T-helper 1 cell treated with Interleukin-12 subunit alpha and Interleukin-12 subunit beta and Interleukin-4 antibody, amounts not matched to agents 30 μg/mL and 1 μg/mL, for 36 hours (primary cell): ENCODE results near the gene ACAD8.

ENCODE experiments used
- H3K27ac Mint-ChIP-seq: one replicate; pipeline ENCODE4 v1.8.0; 2021; ENCODE audit warnings: mild to moderate bottlenecking, mixed read lengths
- H3K27me3 Mint-ChIP-seq: one replicate; pipeline ENCODE4 v1.8.0; 2021; ENCODE audit warnings: low read depth, mixed read lengths
- H3K36me3 Mint-ChIP-seq: one replicate; pipeline ENCODE4 v1.8.0; 2021; ENCODE audit warnings: low read depth, mixed read lengths
- H3K4me1 Mint-ChIP-seq: one replicate; pipeline ENCODE4 v1.8.0; 2021; ENCODE audit warnings: low read depth, mixed read lengths
- H3K4me3 Mint-ChIP-seq: one replicate; pipeline ENCODE4 v1.8.0; 2021; ENCODE audit warnings: mild to moderate bottlenecking, moderate library complexity, mixed read lengths
- H3K9me3 Mint-ChIP-seq: one replicate; pipeline ENCODE4 v1.8.0; 2021; ENCODE audit warnings: mixed read lengths

ACAD8 gene

DNA sequence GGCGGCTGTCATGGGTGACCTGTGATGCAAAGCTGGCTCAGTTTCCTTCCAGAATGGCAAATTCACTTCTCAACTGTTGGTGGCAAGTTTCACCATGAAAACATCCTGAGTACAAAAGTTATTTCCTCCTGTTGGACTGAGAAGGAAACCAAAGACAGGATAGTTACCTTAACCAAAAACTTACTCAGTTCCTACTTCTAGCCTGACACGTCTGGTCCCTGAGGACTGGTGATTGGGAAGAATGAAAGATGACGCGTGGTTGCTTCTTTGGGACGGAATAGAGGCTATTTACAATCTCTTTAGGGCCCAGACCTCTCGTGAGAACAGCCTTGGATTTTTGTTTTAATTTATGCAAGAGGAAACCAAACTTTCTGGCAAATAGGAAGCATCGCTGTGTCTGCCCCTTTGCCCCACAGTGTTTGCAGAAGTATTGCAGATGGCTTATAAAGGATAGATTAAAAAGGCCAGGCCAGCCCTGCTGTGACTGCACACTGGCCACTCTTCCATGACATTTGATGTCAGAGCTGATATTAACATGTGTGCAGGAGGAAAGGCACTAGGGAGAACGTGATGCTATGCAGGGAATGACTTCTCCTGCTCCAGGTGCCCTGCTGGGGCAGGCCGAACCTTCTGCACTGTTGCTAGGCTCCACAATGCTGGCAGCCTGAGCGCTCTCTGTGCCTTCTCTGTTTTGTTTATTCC is 21.3 kb upstream of the ACAD8 start:
- no peak overlapping the region for H3K4me3 Mint-ChIP-seq
- H3K9me3 Mint-ChIP-seq, result no peaks in the 10 kb centered on the region
- peaks cover 18% of the 10 kb centered on the region for H3K36me3 Mint-ChIP-seq
- no peaks in the 10 kb centered on the region for H3K27me3 Mint-ChIP-seq
- H3K4me1 Mint-ChIP-seq, result peaks cover 53% of the 10 kb centered on the region
- no peak overlapping the region for H3K27ac Mint-ChIP-seq

DNA sequence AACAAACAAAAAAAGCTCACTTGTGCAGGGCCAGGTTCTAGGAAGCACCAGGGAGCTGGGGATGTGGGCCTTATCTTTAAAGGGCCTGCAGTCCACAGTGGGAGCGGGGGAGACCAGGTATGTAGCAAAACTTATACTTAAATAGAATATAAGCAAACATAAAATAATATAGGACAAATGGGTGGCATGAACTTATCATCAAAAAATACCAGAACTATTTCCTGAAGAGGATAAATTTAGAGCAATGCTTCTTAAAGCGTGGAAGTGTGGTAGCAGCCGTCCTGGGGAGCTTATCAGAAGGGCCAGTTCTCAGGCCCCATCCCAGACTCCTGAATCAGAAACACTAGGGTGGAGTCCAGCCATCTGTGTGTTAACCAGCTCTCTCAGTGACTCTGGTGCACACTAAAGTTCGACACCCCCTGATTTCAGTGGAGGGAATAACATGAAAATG is 19.6 kb upstream of the ACAD8 start:
- no peak overlapping the region for H3K4me3 Mint-ChIP-seq
- H3K27ac Mint-ChIP-seq, result no peak overlapping the region
- no peaks in the 10 kb centered on the region for H3K27me3 Mint-ChIP-seq
- H3K4me1 Mint-ChIP-seq, result peaks cover 37% of the 10 kb centered on the region
- peaks cover 17% of the 10 kb centered on the region for H3K36me3 Mint-ChIP-seq
- H3K9me3 Mint-ChIP-seq, result no peaks in the 10 kb centered on the region

DNA sequence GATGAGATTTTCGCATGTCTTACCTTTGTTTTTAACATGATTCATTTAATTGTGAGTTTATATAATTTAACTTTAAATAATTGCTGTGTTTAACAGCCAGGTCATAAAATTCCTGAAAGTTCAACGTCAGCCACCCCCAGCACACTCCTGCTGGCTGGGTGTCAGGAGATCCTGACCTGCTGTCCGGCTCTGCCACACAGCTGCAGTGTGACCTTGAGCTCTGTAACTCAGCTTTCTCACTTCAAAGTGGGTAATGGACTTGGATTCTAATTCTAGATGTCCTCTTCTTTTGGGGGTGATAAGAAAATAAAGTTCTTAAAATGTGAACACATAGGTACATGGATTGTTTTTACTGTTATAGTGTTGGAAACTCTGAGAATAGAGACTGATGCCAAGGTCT is 18.0 kb upstream of the ACAD8 start:
- Mint-ChIP-seq H3K27ac (no peak overlapping the region), H3K4me3 (no peak overlapping the region), H3K36me3 (peaks cover 17% of the 10 kb centered on the region), H3K27me3 (no peaks in the 10 kb centered on the region), H3K9me3 (no peaks in the 10 kb centered on the region), H3K4me1 (peaks cover 22% of the 10 kb centered on the region)

DNA sequence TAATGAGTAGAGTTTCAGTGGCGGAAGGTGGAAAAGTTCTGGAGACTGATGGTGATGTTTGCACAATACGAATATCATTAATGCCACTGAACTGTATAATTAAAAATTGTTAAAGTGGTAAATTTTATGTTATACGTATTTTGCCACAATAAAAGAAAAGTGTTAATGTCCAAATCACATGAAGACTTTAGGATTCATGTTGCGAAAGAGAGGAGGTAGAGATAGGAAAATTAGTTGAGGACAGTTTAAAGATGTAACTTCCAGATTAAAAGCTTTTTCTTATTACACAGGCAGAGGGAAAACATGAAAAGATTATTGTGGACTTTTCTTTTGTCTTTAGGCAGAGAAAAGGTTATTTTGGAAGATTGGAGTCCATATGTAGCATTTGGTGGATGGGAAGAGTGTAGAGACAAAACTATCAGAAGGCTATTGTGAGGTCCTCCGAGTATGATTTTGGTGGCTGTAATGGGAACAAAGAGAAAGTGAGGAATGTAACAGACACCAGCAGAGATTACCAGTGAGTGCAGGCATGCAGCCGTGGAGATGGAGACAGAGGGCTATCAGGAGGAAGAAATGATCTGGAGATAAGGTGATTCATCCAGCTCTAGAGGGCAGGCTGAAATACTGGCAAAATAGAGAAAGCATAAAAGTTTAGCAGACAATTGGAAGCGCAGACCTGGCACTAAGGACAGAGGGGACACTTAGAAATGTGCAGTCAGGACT is 16.4 kb upstream of the ACAD8 start:
- H3K36me3 Mint-ChIP-seq, result peaks cover 18% of the 10 kb centered on the region
- H3K27ac Mint-ChIP-seq, result no peak overlapping the region
- H3K4me1 Mint-ChIP-seq, result peaks cover 13% of the 10 kb centered on the region
- no peaks in the 10 kb centered on the region for H3K9me3 Mint-ChIP-seq
- H3K27me3 Mint-ChIP-seq, result no peaks in the 10 kb centered on the region
- H3K4me3 Mint-ChIP-seq, result no peak overlapping the region

DNA sequence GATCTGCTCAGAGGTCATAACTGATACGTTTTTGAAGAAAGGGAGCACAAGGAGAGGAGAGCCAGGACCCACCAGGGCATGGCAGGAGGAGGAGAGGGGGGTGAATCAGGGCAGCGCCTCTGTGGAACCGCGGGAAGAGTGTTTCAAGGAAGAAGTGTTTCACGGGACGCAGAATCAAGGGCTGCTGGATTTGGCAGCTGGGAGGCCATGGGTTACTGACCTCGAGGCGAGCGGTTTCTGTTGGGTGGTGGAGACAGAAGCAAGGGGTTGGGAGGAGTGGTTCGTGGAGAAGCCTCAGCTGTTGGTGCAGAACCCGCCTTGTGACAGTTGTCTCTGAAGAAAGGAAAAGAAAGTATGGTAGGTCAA is 15.8 kb upstream of the ACAD8 start:
- Mint-ChIP-seq H3K4me3 (no peak overlapping the region), H3K27ac (no peak overlapping the region), H3K4me1 (peaks cover 8% of the 10 kb centered on the region), H3K9me3 (no peaks in the 10 kb centered on the region), H3K36me3 (peaks cover 20% of the 10 kb centered on the region), H3K27me3 (no peaks in the 10 kb centered on the region)

DNA sequence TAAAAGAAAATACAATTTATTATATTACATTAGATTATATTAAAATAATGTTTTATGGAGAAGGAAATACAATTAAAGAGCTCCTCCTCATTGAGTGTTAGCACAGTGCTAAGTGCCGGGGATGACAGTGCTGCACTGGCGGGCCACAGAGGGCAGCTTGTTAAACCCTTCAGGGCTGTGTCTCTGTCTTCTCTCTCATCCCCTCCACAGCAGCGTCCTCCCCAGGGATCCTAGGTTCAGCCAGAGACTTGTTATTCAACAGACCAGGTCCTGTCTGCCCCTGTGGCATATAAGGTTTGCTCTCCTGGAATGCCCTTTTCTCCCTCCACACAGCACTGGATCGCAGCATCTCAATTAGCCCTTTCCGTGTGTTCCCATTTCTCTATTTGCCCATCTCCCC is 14.4 kb upstream of the ACAD8 start:
- H3K9me3 Mint-ChIP-seq, result no peaks in the 10 kb centered on the region
- H3K27me3 Mint-ChIP-seq, result no peaks in the 10 kb centered on the region
- peaks cover 3% of the 10 kb centered on the region for H3K4me1 Mint-ChIP-seq
- no peak overlapping the region for H3K27ac Mint-ChIP-seq
- H3K36me3 Mint-ChIP-seq, result peaks cover 32% of the 10 kb centered on the region
- no peak overlapping the region for H3K4me3 Mint-ChIP-seq

DNA sequence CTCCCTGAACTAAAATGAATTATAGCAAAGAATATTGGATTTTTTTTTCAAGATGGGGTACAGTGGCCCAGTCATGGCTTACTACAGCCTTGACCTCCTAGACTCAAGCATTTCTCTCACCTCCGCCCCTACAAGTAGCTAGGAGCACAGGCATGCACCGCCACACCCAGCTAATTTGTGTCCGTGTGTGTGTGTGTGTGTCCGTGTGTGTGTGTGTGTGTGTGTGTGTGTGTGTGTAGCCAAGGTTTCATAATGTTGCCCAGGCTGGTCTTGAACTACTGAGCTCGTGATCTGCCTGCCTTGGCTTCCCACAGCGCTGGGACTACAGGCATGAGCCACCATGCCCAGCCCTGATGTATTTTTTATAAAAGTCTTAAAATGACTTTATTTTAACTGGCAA is 12.8 kb upstream of the ACAD8 start:
- Mint-ChIP-seq H3K27me3 (no peaks in the 10 kb centered on the region), H3K9me3 (no peaks in the 10 kb centered on the region), H3K4me1 (no peaks in the 10 kb centered on the region), H3K27ac (no peak overlapping the region), H3K4me3 (no peak overlapping the region), H3K36me3 (peaks cover 36% of the 10 kb centered on the region)

DNA sequence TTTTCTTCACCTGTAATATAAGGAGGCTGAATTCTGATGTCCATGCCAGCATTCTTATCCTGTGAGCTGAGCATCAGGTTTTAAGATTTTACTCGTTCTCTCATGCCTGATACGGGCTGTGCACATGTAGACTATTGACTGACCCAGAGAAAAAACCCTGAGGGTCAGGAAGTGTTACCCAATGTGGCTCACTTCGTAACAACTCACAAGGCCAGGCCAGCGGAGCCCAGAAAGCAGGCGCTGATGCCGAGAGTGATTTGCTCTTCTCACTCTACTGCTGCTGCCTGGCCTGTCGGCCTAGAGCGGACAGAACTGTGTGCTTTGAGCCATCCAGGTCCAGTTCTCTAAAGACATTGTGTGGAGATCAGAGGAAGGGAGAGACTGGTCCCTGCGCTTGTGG is 11.0 kb upstream of the ACAD8 start:
- peaks cover 41% of the 10 kb centered on the region for H3K36me3 Mint-ChIP-seq
- no peaks in the 10 kb centered on the region for H3K4me1 Mint-ChIP-seq
- no peaks in the 10 kb centered on the region for H3K27me3 Mint-ChIP-seq
- no peak overlapping the region for H3K27ac Mint-ChIP-seq
- no peaks in the 10 kb centered on the region for H3K9me3 Mint-ChIP-seq
- H3K4me3 Mint-ChIP-seq, result no peak overlapping the region

DNA sequence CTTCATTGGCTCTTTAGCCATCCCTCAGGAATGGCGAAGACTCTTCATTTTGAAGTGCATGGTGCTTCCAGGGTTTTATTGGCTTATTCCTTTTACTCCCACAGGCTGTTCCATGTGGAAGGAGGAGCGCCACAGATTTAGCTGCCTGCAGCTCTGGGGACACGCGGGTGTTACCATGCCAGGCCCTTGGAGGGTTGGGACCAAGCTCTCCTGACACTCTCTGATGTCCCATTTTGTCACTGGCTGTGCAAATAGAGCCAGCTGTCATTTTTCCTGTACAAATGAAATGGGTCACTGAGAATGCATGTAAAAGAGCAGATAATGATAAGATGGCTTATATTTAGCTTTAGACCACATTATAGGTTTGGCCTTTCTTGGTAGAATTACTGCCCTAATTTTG is 9.5 kb upstream of the ACAD8 start:
- H3K9me3 Mint-ChIP-seq, result no peaks in the 10 kb centered on the region
- peaks cover 2% of the 10 kb centered on the region for H3K4me1 Mint-ChIP-seq
- peaks cover 46% of the 10 kb centered on the region for H3K36me3 Mint-ChIP-seq
- no peak overlapping the region for H3K27ac Mint-ChIP-seq
- no peak overlapping the region for H3K4me3 Mint-ChIP-seq
- no peaks in the 10 kb centered on the region for H3K27me3 Mint-ChIP-seq

DNA sequence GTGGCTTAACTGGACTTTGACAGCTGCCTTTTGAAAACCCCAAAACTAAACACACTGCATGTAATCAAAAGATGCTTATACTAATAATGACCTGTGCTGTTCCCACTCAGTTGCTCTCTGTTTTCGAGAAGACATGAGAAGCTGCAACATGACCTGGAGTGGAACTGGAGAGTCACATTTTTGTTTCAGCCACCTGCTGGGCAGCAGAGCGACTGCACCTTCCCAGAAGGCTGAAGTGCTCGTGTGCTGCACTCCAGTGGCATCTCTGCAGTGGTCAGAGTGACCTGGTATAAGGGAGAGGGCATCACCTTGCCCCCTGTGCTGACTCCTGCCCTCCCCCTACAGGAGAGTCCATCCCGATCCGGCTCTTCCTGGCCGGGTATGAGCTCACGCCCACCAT is 8.8 kb upstream of the ACAD8 start:
- H3K27me3 Mint-ChIP-seq, result no peaks in the 10 kb centered on the region
- H3K4me1 Mint-ChIP-seq, result peaks cover 7% of the 10 kb centered on the region
- H3K27ac Mint-ChIP-seq, result no peak overlapping the region
- H3K4me3 Mint-ChIP-seq, result no peak overlapping the region
- H3K9me3 Mint-ChIP-seq, result no peaks in the 10 kb centered on the region
- peaks cover 49% of the 10 kb centered on the region for H3K36me3 Mint-ChIP-seq

DNA sequence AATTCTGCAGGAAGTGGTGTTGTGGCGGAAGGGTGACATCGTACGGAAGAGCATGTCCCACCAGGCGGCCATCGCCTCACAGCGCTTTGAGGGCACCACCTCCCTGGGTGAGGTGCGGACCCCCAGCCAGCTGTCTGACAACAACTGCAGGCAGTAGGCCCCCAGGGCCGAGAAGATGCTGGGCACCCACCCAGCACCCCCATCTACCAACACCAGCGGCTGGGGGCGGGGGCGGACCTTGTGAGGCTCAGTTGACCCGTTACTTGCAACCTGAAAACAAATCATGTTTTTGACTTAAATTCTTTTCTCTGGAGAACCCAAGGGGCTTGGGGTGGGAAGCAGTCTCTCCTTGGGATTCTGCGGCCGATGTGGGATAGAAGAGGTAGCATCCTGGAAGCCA is 7.9 kb upstream of the ACAD8 start:
- no peak overlapping the region for H3K4me3 Mint-ChIP-seq
- H3K9me3 Mint-ChIP-seq, result no peaks in the 10 kb centered on the region
- peaks cover 44% of the 10 kb centered on the region for H3K36me3 Mint-ChIP-seq
- H3K27me3 Mint-ChIP-seq, result no peaks in the 10 kb centered on the region
- H3K4me1 Mint-ChIP-seq, result peaks cover 7% of the 10 kb centered on the region
- H3K27ac Mint-ChIP-seq, result no peak overlapping the region

DNA sequence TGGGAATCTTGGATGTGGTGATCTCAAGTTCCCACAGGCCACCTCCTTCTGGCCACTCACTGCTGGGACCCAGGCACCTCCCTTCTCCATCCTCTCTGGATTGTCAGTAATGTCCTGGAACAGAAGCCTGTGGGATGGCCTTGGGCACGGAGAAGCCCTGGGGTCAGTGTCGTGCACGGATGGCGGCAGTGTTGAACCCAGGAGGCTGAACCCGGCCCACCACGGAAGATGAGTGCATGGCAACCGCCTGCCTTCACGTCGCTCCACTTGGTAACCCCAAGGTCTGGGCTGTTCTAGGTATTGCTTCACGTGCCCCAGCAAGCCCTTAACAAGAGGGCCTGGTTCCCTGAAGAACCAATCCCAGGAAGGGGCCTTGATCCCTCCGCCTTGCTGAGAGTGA is 7.3 kb upstream of the ACAD8 start:
- H3K4me3 Mint-ChIP-seq, result no peak overlapping the region
- H3K27me3 Mint-ChIP-seq, result no peaks in the 10 kb centered on the region
- no peaks in the 10 kb centered on the region for H3K9me3 Mint-ChIP-seq
- H3K36me3 Mint-ChIP-seq, result peaks cover 44% of the 10 kb centered on the region
- no peak overlapping the region for H3K27ac Mint-ChIP-seq
- H3K4me1 Mint-ChIP-seq, result peaks cover 7% of the 10 kb centered on the region

DNA sequence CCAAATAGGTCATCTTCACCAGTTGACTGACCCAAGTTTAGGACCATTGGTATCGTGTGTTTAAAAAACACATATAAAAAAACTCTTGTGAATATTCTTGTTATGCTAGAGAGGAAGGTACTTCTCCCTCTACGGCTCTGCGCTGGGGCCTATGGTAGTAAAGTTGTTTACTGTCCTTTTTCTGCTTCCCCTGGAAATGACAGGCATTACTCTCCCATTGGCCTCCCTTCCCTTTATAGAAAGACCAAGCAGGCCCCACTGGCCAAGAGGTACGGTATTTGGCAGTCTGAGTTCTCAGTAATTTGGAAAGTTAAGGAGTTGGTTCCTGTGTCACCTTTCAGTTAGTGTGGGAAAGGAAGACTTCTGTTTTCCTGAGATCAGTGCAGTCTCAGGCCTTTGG is 6.7 kb upstream of the ACAD8 start:
- no peak overlapping the region for H3K27ac Mint-ChIP-seq
- H3K4me1 Mint-ChIP-seq, result peaks cover 8% of the 10 kb centered on the region
- peaks cover 44% of the 10 kb centered on the region for H3K36me3 Mint-ChIP-seq
- no peak overlapping the region for H3K4me3 Mint-ChIP-seq
- H3K9me3 Mint-ChIP-seq, result no peaks in the 10 kb centered on the region
- no peaks in the 10 kb centered on the region for H3K27me3 Mint-ChIP-seq

DNA sequence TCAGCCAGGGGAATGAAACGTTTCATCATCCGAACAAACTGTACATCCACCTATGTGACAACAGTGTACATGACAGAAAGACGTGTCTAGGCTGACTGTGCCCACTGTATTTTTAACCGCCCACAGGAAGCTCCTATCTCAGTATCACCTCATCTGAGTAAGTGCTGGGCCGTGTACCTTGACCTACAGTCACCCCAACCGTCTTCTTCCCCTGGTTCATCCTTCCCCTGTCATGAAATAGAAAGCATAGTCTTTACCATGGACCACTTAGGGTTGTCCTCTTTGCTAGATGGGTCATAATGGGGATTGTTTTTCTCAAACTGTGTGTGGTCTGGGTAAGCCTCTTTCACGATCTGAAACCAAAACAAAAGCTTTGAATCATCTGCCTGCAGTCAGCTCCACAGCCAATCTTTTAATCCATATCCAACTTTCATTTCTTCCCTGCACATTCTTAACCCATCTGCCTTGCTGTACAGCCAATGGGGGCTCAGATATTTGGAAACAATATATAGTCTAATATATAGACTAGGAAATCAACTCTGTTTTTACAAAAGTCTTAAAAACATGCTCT is 4.4 kb upstream of the ACAD8 start:
- no peaks in the 10 kb centered on the region for H3K27me3 Mint-ChIP-seq
- H3K4me1 Mint-ChIP-seq, result peaks cover 17% of the 10 kb centered on the region
- H3K27ac Mint-ChIP-seq, result peak overlapping the region; percentile 38
- H3K4me3 Mint-ChIP-seq, result no peak overlapping the region
- no peaks in the 10 kb centered on the region for H3K9me3 Mint-ChIP-seq
- peaks cover 29% of the 10 kb centered on the region for H3K36me3 Mint-ChIP-seq

DNA sequence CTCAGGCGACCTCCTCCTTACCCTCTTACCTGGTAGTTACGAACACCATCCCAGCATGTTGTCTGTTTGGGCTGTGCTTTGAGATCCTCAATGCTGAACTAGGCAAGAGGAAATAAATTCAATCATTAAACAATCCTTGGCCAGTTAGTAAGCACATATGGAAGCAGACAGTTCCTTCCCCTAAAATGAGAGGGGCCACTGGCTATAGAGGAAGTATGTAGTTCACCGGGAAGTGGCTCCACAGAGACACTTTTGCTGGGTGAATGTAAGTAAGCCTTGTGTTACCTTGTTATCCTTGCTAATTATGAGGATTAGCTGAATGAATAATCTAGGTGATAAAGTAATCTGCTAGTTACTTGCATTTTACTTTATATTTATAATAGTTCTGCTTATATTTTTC is 3.1 kb upstream of the ACAD8 start:
- H3K27ac Mint-ChIP-seq, result no peak overlapping the region
- H3K27me3 Mint-ChIP-seq, result no peaks in the 10 kb centered on the region
- H3K4me1 Mint-ChIP-seq, result peaks cover 28% of the 10 kb centered on the region
- peaks cover 21% of the 10 kb centered on the region for H3K36me3 Mint-ChIP-seq
- H3K4me3 Mint-ChIP-seq, result no peak overlapping the region
- no peaks in the 10 kb centered on the region for H3K9me3 Mint-ChIP-seq
